Suppressor macrophage (primary cell): Measurements from ENCODE around the gene SYCN.

Experiments used
- DNase-seq, 4 experiments: peaks; one replicate each; pipeline ENCODE4 v3.0.0-alpha.2; 2020 to 2022

The SYCN gene

DNA sequence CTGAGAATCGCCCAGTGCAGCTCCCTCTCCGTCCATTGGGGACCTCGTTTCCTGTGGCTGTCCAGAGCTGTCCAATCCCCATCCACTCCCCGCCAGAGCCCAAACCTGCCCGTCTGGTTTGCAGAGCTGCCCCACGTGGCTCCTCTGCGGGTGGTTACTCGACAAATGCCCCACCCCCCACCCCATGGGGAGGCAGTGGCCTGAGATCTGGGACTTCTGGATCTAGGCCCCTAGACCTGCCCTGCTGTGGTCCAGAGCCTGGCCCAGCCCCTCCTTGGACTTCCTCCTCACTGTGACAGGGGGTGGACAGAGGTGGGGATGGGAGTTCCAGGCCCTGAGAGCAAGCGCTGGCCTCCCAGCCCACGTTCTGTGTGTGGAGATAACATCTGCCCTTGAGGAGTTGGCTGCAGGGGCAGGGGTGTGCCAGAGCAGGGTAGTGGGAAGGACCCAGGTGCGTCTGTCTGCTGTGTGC is 49.4 kb downstream of the SYCN start:
- no peak for DNase-seq

DNA sequence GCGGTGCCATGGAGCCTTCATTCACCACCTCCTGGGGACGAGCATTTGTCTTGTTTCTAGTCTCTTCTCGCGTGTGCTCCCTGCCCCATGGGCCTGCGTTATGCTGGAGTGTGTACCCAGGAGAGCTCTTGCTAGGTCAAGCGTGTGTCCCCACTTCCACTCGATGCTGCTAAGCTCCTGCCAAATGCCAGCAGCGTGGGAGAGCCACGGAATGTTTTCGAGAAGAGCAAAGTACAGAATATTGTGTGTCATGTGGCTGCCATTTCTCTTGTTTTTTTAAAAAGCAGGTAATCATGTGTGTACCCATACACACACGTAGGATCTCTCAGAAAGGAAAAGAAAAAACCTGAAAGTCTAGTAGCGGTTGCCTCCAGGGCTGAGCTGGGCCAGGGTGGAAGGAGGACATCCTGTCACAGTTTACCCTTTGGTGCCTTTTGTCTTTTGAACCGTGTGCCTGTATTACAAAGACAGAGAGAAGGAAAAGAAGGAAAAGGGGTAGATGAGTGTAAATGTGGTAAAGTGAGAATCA is 49.9 kb downstream of the SYCN start:
- DNase-seq, result no peak
